ENCODE measurements around the gene CNTN2. TPM values are rescaled to one million over a fixed set of nuclear protein-coding genes. Genes with fewer than 3 reads are reported as not detected.

The CNTN2 gene
- total and polyA plus RNA-seq, 7 donors: 0.01 to 0.06 (median 0.05) TPM; not detected in 4

DNA sequence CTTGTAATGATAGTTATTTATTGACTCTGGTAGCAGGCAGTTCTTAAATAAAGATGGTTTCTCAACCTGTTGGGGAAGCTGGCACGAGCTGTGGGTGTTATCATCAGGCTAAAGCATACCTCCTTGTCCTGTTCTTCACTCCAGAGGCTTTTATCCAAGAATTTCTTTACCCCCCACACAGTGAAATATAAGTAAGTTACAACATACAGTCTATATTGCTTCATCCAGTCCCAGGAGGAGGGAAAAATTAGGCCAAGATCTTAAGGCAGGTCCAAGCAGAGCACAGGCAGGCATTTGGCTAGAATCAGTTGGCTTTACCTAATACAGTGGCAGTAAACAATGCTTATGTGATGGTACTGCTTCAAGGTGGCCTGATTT is 34.9 kb downstream of the CNTN2 start:
- peaks cover 0 to 5% of the 10 kb centered on the region in 2 donors for H3K36me3 ChIP-seq (ENCODE audit: insufficient read depth in 1 of 2, low read depth in 1 of 2)
- TF ChIP-seq, protein P1, sequence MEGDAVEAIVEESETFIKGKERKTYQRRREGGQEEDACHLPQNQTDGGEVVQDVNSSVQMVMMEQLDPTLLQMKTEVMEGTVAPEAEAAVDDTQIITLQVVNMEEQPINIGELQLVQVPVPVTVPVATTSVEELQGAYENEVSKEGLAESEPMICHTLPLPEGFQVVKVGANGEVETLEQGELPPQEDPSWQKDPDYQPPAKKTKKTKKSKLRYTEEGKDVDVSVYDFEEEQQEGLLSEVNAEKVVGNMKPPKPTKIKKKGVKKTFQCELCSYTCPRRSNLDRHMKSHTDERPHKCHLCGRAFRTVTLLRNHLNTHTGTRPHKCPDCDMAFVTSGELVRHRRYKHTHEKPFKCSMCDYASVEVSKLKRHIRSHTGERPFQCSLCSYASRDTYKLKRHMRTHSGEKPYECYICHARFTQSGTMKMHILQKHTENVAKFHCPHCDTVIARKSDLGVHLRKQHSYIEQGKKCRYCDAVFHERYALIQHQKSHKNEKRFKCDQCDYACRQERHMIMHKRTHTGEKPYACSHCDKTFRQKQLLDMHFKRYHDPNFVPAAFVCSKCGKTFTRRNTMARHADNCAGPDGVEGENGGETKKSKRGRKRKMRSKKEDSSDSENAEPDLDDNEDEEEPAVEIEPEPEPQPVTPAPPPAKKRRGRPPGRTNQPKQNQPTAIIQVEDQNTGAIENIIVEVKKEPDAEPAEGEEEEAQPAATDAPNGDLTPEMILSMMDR (IDR thresholded peaks at IDR 0.05): no peak
- ATAC-seq: peak; percentile 25 to 63 (median 56)
- WGBS, 3 donors: 92 to 96% (median 94%) methylated on average over 1 of the region's 1 CpG
- H3K4me3 ChIP-seq: no peak overlapping the region
- no peak for DNase-seq
- no peak overlapping the region for H3K27ac ChIP-seq
- H3K9me3 ChIP-seq: no peaks in the 10 kb centered on the region
- no peaks in the 10 kb centered on the region for H3K27me3 ChIP-seq (ENCODE audit: insufficient read depth in 3 of 3, low read length in 2 of 3)
- H3K4me1 ChIP-seq: peaks cover 13% of the 10 kb centered on the region
- intact Hi-C loops (cut with DNase I): loop anchor here in 1 of 2 donors (10.0 kb wide), 1 partner anchor 273 kb away; no protein-coding TSS in a partner anchor

DNA sequence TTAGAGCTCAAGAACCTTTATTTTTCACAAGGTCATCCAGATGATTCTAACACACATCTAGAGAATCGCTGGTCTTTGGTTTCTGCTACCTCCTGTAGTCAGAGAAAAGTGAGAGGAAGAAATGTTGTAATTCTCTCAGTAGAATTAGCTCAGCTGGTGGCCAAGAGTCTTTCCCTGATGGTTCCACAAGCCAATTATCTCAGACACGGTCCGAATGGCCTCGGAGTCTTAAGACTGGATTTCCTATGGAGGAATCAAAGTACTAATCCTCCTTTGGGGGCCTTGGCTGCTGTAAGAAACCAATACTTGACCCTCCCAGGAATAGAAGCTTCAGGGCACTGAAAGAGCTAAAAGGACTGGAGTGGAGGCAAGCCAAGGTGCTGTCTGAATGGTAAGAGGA is 39.4 kb downstream of the CNTN2 start:
- Histone ChIP-seq H3K4me3 (no peak overlapping the region), H3K27ac (no peak overlapping the region), H3K36me3 (ENCODE audit: insufficient read depth in 1 of 2, low read depth in 1 of 2) (peaks cover 5 to 46% of the 10 kb centered on the region in 2 donors), H3K4me1 (peaks cover 5% of the 10 kb centered on the region), H3K27me3 (ENCODE audit: insufficient read depth in 3 of 3, low read length in 2 of 3) (no peaks in the 10 kb centered on the region), H3K9me3 (no peaks in the 10 kb centered on the region)
- 83 to 91% (median 84%) methylated on average over 4 of the region's 4 CpGs for WGBS, 3 donors
- DNase-seq (no peak), ATAC-seq (no peak)
- intact Hi-C loops (cut with DNase I): no loop called here
- TF ChIP-seq, protein P1 (IDR thresholded peaks at IDR 0.05): no peak

DNA sequence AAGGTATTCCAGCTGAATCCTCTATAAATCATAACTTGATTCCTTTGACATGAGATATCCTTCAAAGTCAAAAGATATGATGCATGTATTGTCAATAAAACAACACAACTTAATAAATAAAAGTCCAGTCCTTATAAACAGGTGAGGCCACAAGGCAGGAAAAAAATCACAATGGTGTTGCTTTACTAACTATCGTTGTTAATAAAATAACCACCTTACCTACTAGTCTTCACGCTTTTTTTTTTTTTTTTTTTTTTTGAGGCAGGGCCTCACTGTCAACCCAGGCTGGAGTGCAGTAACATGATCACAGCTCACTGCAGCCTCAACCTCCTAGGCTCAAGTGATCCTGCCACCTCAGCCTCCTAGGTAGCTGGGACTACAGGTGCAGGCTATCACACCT is 41.3 kb downstream of the CNTN2 start, which contains the start of gene TMEM81:
Gene TMEM81, minus strand, starts transcription at position 101 of the 400 bp plus-strand sequence. CDS start 140 bp downstream, outside the sequence.
- 91 to 98% (median 92%) methylated on average over 2 of the region's 2 CpGs for WGBS, 3 donors
- H3K36me3 ChIP-seq (ENCODE audit: insufficient read depth in 1 of 2, low read depth in 1 of 2): peaks cover 5 to 65% of the 10 kb centered on the region in 2 donors
- no peaks in the 10 kb centered on the region for H3K27me3 ChIP-seq (ENCODE audit: insufficient read depth in 3 of 3, low read length in 2 of 3)

GRCh38 chr1:205088341-205088740 is 45.3 kb downstream of the CNTN2 start:
- Histone ChIP-seq H3K4me1 (peaks cover 19% of the 10 kb centered on the region), H3K27ac (no peak overlapping the region), H3K9me3 (no peaks in the 10 kb centered on the region), H3K4me3 (no peak overlapping the region), H3K36me3 (ENCODE audit: insufficient read depth in 1 of 2, low read depth in 1 of 2) (peaks cover 5 to 80% of the 10 kb centered on the region in 2 donors), H3K27me3 (ENCODE audit: insufficient read depth in 3 of 3, low read length in 2 of 3) (no peaks in the 10 kb centered on the region)
- TF ChIP-seq, protein P1 (IDR thresholded peaks at IDR 0.05): no peak
- DNase-seq (no peak), ATAC-seq (no peak)
- 88 to 91% (median 90%) methylated on average over 3 of the region's 3 CpGs for WGBS, 3 donors
- intact Hi-C loops (cut with DNase I): no loop called here

More for the DNA sequence above, 41.3 kb downstream of the CNTN2 start, which contains the start of gene TMEM81:
- H3K27ac ChIP-seq: no peak within 1 kb of the TSS
- TF ChIP-seq, protein P1 (IDR thresholded peaks at IDR 0.05): no peak
- no peaks in the 10 kb centered on the region for H3K9me3 ChIP-seq
- no peak for ATAC-seq
- no peaks in the 10 kb centered on the region for H3K4me1 ChIP-seq
- intact Hi-C loops (cut with DNase I): no loop called here
- no peak within 1 kb of the TSS for H3K4me3 ChIP-seq
- no peak for DNase-seq

Data from psoas muscle (tissue), 8 donors.